Tibial artery (tissue), 4 donors: ENCODE measurements around the gene GALNT8.
A peak's percentile ranks its signal among the peaks of the same experiment; 100 is the strongest.

Experiments
- DNase-seq, 2 donors: peaks; one replicate each; pipeline ENCODE4 v3.0.0-alpha.2; 2019
- H3K27ac ChIP-seq, 2 donors: fragments of 200-600 bp; sonication (generic) in 1 of 2; 1 replicate in 1 of 2; 2 replicates in 1 of 2; pipeline ENCODE4 v1.5.1; 2018 to 2019; ENCODE audit warnings: mild to moderate bottlenecking in 1 of 2
- H3K27me3 ChIP-seq, 2 donors: fragments of 200-600 bp; sonication (generic) in 1 of 2; one replicate each; pipeline versions ENCODE4 v1.5.1 to v1.6.0; 2016 to 2019
- H3K36me3 ChIP-seq, 3 donors: fragments of 200-600 bp; sonication (generic) in 2 of 3; one replicate each; pipeline ENCODE4 v1.5.1; 2016 to 2019; ENCODE audit warnings: mild to moderate bottlenecking in 2 of 3
- H3K4me1 ChIP-seq, 4 donors: fragments of 200-600 bp; sonication (generic) in 2 of 4; 1 replicate in 3 of 4; 2 replicates in 1 of 4; pipeline ENCODE4 v1.5.1; 2016 to 2019
- H3K4me3 ChIP-seq, 2 donors: fragments of 200-600 bp; sonication (generic) in 1 of 2; 1 replicate in 1 of 2; 2 replicates in 1 of 2; pipeline ENCODE4 v1.5.1; 2018 to 2019; ENCODE audit warnings: mild to moderate bottlenecking in 2 of 2
- H3K9me3 ChIP-seq, 3 donors: fragments of 200-600 bp; sonication (generic) in 1 of 3; one replicate each; pipeline ENCODE4 v1.5.1; 2016 to 2019
- intact Hi-C: fragments of 100-400 bp; cut with DNase I; formaldehyde crosslinking; loops from one replicate; pipeline ENCODE4 v1.15.0; 2023; ENCODE audit warnings: low total_unique reads
- TF ChIP-seq, protein P1 (sequence below), 2 experiments: fragments of 200-600 bp in 1 of 2; fragments of 450-650 bp in 1 of 2; IDR thresholded peaks; one replicate each; pipeline ENCODE4 v1.5.1; 2017 to 2019; ENCODE audit warnings: antibody characterized with exemption in 2 of 2, mild to moderate bottlenecking in 1 of 2, moderate library complexity in 1 of 2

GALNT8 gene

DNA sequence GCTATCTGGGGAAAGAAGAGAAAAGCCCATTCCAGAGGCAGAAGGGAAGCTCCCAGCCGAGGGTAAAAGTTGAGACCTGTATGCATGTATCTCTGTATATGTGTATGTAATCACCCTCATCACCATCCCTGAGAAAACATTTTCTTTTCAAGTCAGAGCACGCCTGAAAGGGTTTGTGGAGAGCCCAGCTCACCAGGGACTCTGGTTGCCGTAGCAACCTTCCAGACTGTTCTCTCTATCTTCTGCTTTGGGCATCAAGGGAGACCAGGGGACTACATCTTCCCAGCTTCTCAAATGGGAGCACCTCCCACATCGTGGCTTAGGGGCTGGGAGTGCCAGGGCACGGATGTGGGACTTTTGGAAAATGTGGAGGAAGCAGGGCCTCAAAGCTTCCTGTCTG, 93.5 kb downstream of the GALNT8 start:
- Histone ChIP-seq H3K4me3 (no peak overlapping the region), H3K27me3 (peaks cover 0 to 55% of the 10 kb centered on the region in 2 donors), H3K4me1 (peaks cover 0 to 20% (median 19%) of the 10 kb centered on the region in 4 donors), H3K9me3 (no peaks in the 10 kb centered on the region), H3K36me3 (no peaks in the 10 kb centered on the region), H3K27ac (no peak overlapping the region)
- TF ChIP-seq, protein P1, sequence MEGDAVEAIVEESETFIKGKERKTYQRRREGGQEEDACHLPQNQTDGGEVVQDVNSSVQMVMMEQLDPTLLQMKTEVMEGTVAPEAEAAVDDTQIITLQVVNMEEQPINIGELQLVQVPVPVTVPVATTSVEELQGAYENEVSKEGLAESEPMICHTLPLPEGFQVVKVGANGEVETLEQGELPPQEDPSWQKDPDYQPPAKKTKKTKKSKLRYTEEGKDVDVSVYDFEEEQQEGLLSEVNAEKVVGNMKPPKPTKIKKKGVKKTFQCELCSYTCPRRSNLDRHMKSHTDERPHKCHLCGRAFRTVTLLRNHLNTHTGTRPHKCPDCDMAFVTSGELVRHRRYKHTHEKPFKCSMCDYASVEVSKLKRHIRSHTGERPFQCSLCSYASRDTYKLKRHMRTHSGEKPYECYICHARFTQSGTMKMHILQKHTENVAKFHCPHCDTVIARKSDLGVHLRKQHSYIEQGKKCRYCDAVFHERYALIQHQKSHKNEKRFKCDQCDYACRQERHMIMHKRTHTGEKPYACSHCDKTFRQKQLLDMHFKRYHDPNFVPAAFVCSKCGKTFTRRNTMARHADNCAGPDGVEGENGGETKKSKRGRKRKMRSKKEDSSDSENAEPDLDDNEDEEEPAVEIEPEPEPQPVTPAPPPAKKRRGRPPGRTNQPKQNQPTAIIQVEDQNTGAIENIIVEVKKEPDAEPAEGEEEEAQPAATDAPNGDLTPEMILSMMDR (IDR thresholded peaks at IDR 0.05), result no peak
- DNase-seq, result no peak
- intact Hi-C loops, result no loop called here

DNA sequence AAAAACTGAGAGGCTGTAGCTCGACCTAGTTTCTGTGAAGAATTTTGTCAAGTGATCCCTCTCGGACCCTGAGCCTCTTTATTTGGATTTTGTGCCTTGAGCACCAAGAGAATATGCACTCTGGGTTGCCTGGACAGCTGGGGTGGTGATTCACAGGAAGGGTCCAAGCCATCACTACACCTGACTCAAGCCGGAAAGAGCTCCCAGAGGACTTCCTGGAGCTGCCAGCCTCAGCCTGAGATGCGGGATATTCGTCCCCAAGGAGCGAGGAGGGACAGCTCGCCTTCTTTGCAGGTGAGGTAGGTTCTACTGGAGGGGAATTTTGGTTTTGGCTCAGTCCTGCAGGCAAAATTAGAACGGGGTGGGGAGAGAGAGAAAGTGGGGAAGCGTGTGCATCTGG, 94.3 kb downstream of the GALNT8 start:
- H3K4me1 ChIP-seq, result peaks cover 0 to 14% (median 13%) of the 10 kb centered on the region in 4 donors
- H3K4me3 ChIP-seq, result no peak overlapping the region
- TF ChIP-seq, protein P1 (IDR thresholded peaks at IDR 0.05), result no peak
- H3K27me3 ChIP-seq, result peaks cover 0 to 55% of the 10 kb centered on the region in 2 donors
- intact Hi-C loops, result no loop called here
- no peak for DNase-seq
- no peaks in the 10 kb centered on the region for H3K9me3 ChIP-seq
- no peaks in the 10 kb centered on the region for H3K36me3 ChIP-seq
- H3K27ac ChIP-seq, result no peak overlapping the region

DNA sequence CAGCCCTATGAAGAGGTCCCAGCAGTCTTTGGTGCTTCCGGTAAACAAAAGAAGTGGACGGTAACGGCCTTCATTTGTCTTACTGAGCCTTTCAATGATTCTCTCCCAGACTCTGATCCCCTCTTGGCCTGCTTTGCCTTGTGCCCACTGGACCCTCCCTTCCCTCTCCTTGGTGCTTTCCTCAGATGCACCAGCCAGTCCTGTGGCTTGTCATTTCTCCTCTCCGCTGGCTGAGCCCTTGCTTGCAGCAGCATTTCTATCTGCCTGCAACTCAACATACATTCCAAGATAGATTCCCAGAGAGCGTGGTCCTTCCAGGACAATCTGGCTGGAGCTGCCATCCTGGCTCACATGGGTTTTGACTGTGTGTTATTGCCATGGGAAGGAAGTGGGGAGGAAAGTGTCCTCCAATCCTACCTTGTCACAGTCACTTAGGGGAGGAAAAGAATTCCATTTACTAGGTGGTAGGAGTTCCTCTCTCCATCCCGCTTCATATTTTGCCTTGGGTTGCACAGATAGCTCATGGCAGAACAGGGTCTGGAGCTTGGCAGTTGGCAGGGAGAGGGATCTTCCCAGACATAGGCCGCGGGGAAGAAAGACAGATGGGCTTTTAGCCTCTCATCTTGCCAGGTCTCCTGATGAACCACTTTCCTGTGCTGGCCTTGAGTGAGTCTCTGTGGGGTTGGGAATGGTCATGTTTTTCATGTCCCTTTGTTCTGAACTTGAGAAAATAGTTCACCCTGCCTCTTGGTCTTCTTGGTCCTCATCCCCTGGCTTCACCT, 96.7 kb downstream of the GALNT8 start:
- no peak for DNase-seq
- Histone ChIP-seq H3K4me1 (peaks cover 0 to 5% (median 0%) of the 10 kb centered on the region in 4 donors), H3K4me3 (no peak overlapping the region), H3K9me3 (no peaks in the 10 kb centered on the region), H3K27me3 (peaks cover 0 to 30% of the 10 kb centered on the region in 2 donors), H3K36me3 (no peaks in the 10 kb centered on the region), H3K27ac (no peak overlapping the region)
- TF ChIP-seq, protein P1 (IDR thresholded peaks at IDR 0.05), result no peak
- intact Hi-C loops, result no loop called here

DNA sequence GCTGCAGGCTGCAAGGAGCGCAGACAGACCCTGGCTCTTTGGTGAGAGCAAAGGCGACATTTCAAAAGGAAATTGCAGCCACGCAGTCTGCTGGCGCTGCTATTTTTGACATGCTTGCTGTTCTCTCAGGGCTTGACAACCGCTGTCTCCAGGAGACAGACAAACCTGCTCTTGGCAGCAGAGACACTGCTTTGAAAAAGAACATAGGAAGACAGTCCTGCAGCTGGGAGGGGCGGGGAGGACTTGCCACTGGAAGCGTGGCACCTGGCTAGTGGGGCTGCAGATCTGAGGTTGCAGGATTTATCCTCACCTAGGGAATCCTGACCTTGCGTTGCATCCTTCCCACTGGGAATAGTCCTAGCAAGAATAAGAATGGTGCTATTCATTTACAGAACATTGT, 97.7 kb downstream of the GALNT8 start:
- H3K36me3 ChIP-seq, result no peaks in the 10 kb centered on the region
- no peak overlapping the region for H3K27ac ChIP-seq
- peaks cover 0 to 5% (median 0%) of the 10 kb centered on the region in 4 donors for H3K4me1 ChIP-seq
- H3K4me3 ChIP-seq, result no peak overlapping the region
- no peak for DNase-seq
- intact Hi-C loops, result no loop called here
- TF ChIP-seq, protein P1 (IDR thresholded peaks at IDR 0.05), result no peak
- H3K27me3 ChIP-seq, result peaks cover 0 to 27% of the 10 kb centered on the region in 2 donors
- H3K9me3 ChIP-seq, result no peaks in the 10 kb centered on the region

DNA sequence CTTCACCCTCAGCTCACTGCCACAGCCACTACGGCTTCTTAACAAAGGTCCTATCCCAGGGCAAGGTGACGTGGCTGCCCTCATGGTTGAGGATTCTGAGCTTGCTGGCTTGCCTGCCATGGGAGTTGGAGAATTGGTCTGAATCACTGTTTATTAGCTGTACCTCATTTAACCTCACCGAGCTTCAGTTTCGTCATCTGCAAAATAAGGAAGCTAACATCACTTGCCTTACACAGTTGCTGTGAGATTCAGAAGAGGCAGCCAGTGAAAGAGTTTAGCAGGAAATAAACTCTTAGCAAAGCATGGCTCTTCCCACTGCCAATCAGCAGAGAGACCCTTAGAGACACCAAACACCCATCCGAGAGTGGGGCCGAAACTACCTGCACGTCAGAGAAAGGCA, 99.5 kb downstream of the GALNT8 start:
- H3K27ac ChIP-seq, result no peak overlapping the region
- H3K9me3 ChIP-seq, result no peaks in the 10 kb centered on the region
- no peaks in the 10 kb centered on the region for H3K36me3 ChIP-seq
- peak in 1 of 2 donors; percentile 23 for DNase-seq
- TF ChIP-seq, protein P1 (IDR thresholded peaks at IDR 0.05), result no peak
- peaks cover 0 to 5% (median 0%) of the 10 kb centered on the region in 4 donors for H3K4me1 ChIP-seq
- no peak overlapping the region for H3K4me3 ChIP-seq
- intact Hi-C loops, result no loop called here
- H3K27me3 ChIP-seq, result peaks cover 0 to 16% of the 10 kb centered on the region in 2 donors
